HG03139 (cell line): ENCODE data around the gene COLEC11.

Source experiments
- ATAC-seq: cut with Tn5 transposase; IDR thresholded peaks from one replicate; pipeline ENCODE4 v1.9.1; 2021; ENCODE audit not compliant: unreplicated experiment

Gene COLEC11

GRCh38 chr2:3584608-3585260 lies 10.2 kb upstream of the COLEC11 start:
- ATAC-seq: no peak

GRCh38 chr2:3585261-3586109 lies 9.4 kb upstream of the COLEC11 start:
- no peak for ATAC-seq

- no peak for ATAC-seq
These were observed 8.7 kb upstream of the COLEC11 start for GRCh38 chr2:3586220-3586619.

- no peak for ATAC-seq
These were observed 7.9 kb upstream of the COLEC11 start for GRCh38 chr2:3587021-3587420.

GRCh38 chr2:3587432-3587831 lies 7.5 kb upstream of the COLEC11 start:
- no peak for ATAC-seq

GRCh38 chr2:3588084-3588483 lies 6.8 kb upstream of the COLEC11 start:
- no peak for ATAC-seq

- ATAC-seq: no peak
These were observed 5.8 kb upstream of the COLEC11 start for GRCh38 chr2:3589086-3589485.

GRCh38 chr2:3595404-3595803 lies 492 bp downstream of the COLEC11 start:
- ATAC-seq: no peak

- no peak for ATAC-seq
These were observed 1.1 kb downstream of the COLEC11 start for GRCh38 chr2:3595985-3596384.

- ATAC-seq: no peak
These were observed 2.0 kb downstream of the COLEC11 start for GRCh38 chr2:3596901-3597417.

- ATAC-seq: no peak
These were observed 2.7 kb downstream of the COLEC11 start for GRCh38 chr2:3597567-3597966.

GRCh38 chr2:3598197-3598910 lies 3.4 kb downstream of the COLEC11 start:
- ATAC-seq: no peak

GRCh38 chr2:3598912-3599854 lies 4.3 kb downstream of the COLEC11 start:
- no peak for ATAC-seq

GRCh38 chr2:3600256-3600855 lies 5.4 kb downstream of the COLEC11 start:
- no peak for ATAC-seq

GRCh38 chr2:3601561-3602271 lies 6.8 kb downstream of the COLEC11 start:
- no peak for ATAC-seq

GRCh38 chr2:3602553-3603339 lies 7.8 kb downstream of the COLEC11 start:
- no peak for ATAC-seq

GRCh38 chr2:3603536-3604206 lies 8.8 kb downstream of the COLEC11 start:
- no peak for ATAC-seq

GRCh38 chr2:3604207-3604877 lies 9.4 kb downstream of the COLEC11 start:
- ATAC-seq: no peak
